Measurements from ENCODE around the gene PRND. TPM values are rescaled to one million over a fixed set of nuclear protein-coding genes. Genes with fewer than 3 reads are reported as not detected.
"Not testable (repeated sequence)": the region's sequence is repeated elsewhere in the genome, so short reads cannot be mapped to it uniquely, and the experiment has no call there.

PRND gene
- total RNA-seq, 1 experiment from 2014 or later, result not detected

DNA sequence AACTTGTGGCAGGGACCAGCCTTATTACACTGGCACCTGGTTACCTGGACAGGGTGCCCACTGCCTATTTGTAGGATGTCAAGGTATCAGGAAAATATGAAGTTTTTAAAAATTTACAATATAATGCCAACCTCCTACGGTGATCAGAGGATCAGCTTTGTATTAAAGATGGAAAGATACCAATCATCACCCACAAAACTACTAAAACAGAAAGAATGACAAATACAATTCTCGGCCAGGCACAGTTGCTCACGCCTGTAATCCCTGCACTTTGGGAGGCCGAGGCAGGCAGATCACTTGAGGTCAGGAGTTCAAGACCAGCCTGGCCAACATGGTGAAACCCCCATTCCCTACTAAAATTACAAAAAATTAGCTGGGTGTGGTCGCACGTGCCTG, 18.4 kb upstream of the PRND start:
- H3K4me3 Mint-ChIP-seq (ENCODE audit: unreplicated experiment), result no peak overlapping the region
- intact Hi-C loops (cut with micrococcal nuclease), result no loop called here
- BruUV-seq (replicated peaks), result no TSS peak
- peaks cover 15% of the 10 kb centered on the region for H3K4me1 Mint-ChIP-seq (ENCODE audit: insufficient read depth, unreplicated experiment)
- no peaks in the 10 kb centered on the region for H3K27me3 Mint-ChIP-seq (ENCODE audit: insufficient read depth, unreplicated experiment)
- no peaks in the 10 kb centered on the region for H3K9me3 Mint-ChIP-seq (ENCODE audit: unreplicated experiment)
- H3K36me3 Mint-ChIP-seq (ENCODE audit: insufficient read depth, unreplicated experiment), result peaks cover 20% of the 10 kb centered on the region
- ChIA-PET CTCF (interaction anchor here (1.5 kb wide), 1 partner anchor 90 kb away, joined by 4 read pairs; no protein-coding TSS in a partner anchor), POLR2A (interaction anchor here (0.9 to 1.0 kb wide), 4 partner anchors 12 to 90 kb away, joined by 3 to 4 read pairs (median 4); no protein-coding TSS in a partner anchor)
- TF ChIP-seq, protein P1, sequence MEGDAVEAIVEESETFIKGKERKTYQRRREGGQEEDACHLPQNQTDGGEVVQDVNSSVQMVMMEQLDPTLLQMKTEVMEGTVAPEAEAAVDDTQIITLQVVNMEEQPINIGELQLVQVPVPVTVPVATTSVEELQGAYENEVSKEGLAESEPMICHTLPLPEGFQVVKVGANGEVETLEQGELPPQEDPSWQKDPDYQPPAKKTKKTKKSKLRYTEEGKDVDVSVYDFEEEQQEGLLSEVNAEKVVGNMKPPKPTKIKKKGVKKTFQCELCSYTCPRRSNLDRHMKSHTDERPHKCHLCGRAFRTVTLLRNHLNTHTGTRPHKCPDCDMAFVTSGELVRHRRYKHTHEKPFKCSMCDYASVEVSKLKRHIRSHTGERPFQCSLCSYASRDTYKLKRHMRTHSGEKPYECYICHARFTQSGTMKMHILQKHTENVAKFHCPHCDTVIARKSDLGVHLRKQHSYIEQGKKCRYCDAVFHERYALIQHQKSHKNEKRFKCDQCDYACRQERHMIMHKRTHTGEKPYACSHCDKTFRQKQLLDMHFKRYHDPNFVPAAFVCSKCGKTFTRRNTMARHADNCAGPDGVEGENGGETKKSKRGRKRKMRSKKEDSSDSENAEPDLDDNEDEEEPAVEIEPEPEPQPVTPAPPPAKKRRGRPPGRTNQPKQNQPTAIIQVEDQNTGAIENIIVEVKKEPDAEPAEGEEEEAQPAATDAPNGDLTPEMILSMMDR (IDR thresholded peaks at IDR 0.05; ENCODE audit: unreplicated experiment), result no peak
- no peak for DNase-seq (ENCODE audit: unreplicated experiment)
- no peak overlapping the region for H3K27ac Mint-ChIP-seq (ENCODE audit: low read depth, unreplicated experiment)

DNA sequence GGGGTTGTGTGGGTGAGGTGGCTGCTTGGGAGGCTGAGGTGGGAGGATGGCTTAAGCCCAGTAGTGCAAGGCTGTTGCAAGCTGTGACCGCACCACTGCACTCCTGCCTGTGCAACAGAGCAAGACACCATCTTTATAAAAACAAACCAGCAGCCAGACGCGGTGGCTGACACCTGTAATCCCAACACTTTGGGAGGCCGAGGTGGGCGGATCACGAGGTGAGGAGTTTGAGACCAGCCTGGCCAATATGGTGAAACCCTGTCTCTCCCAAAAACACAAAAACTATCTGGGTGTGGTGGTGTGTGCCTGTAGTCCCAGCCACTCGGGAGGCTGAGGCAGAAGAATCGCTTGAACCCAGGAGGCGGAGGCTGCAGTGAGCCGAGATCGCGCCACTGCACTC, 14.8 kb upstream of the PRND start:
- H3K27ac Mint-ChIP-seq (ENCODE audit: low read depth, unreplicated experiment); intact Hi-C loops (cut with micrococcal nuclease); DNase-seq (ENCODE audit: unreplicated experiment); BruUV-seq (replicated peaks); H3K27me3 Mint-ChIP-seq (ENCODE audit: insufficient read depth, unreplicated experiment); POLR2A ChIA-PET; H3K4me3 Mint-ChIP-seq (ENCODE audit: unreplicated experiment); H3K36me3 Mint-ChIP-seq (ENCODE audit: insufficient read depth, unreplicated experiment); H3K9me3 Mint-ChIP-seq (ENCODE audit: unreplicated experiment): not testable (repeated sequence)
- H3K4me1 Mint-ChIP-seq (ENCODE audit: insufficient read depth, unreplicated experiment), result peaks cover 15% of the 10 kb centered on the region
- CTCF ChIA-PET, result interaction anchor here (0.7 kb wide), 1 partner anchor 137 kb away, joined by 3 read pairs; no protein-coding TSS in a partner anchor

DNA sequence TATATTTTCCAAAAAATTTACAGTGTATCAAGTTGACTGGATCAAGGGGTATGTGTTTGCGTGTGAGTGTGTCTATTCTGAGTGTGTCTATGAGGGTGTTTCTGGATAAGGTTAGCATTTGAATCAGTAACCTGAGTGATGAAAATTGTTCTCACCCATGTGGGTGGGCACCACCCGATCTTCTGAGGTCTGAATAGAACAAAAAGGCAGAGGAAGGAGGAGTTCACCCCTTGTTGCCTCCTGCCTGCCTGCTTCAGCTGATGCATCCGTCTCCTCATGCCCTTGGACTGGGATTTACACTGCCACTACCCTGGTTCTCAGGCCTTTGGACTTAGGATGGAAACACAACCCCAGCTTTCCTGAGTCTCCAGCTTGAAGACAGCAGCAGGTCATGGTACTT, 13.7 kb upstream of the PRND start:
- intact Hi-C loops (cut with micrococcal nuclease), result no loop called here
- TF ChIP-seq, protein P1 (IDR thresholded peaks at IDR 0.05; ENCODE audit: unreplicated experiment), result no peak
- BruUV-seq (replicated peaks), result no TSS peak
- ChIA-PET POLR2A (no interaction called here), CTCF (interaction anchor here (0.5 to 1.7 kb wide), 4 partner anchors 12 to 469 kb away, joined by 3 to 6 read pairs (median 4); no protein-coding TSS in a partner anchor)
- DNase-seq (ENCODE audit: unreplicated experiment), result no peak
- Mint-ChIP-seq H3K36me3 (ENCODE audit: insufficient read depth, unreplicated experiment) (no peaks in the 10 kb centered on the region), H3K4me3 (ENCODE audit: unreplicated experiment) (no peak overlapping the region), H3K9me3 (ENCODE audit: unreplicated experiment) (no peaks in the 10 kb centered on the region), H3K27me3 (ENCODE audit: insufficient read depth, unreplicated experiment) (no peaks in the 10 kb centered on the region), H3K4me1 (ENCODE audit: insufficient read depth, unreplicated experiment) (peaks cover 10% of the 10 kb centered on the region), H3K27ac (ENCODE audit: low read depth, unreplicated experiment) (no peak overlapping the region)

DNA sequence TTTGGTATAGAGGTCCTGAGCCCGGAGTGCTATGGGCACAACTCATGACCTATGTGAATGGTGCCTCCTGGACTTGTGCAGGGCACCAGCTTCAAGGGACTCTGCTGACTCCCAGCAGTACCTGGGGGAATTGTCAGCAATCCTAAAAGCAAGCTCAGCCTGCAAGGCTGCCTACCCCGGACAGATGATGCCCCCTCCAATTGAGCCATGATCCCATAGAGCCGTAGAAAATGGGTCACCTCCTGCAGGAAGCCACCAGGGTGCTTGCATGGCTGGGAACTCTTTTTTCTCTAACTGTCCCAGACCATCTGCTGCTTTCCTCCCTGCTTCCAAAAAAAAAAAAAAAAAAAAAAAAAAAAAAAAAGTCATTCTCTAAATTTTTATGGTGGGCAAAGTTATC, 12.9 kb upstream of the PRND start:
- Mint-ChIP-seq H3K27me3 (ENCODE audit: insufficient read depth, unreplicated experiment) (no peaks in the 10 kb centered on the region), H3K27ac (ENCODE audit: low read depth, unreplicated experiment) (no peak overlapping the region), H3K4me3 (ENCODE audit: unreplicated experiment) (no peak overlapping the region), H3K9me3 (ENCODE audit: unreplicated experiment) (no peaks in the 10 kb centered on the region), H3K36me3 (ENCODE audit: insufficient read depth, unreplicated experiment) (no peaks in the 10 kb centered on the region), H3K4me1 (ENCODE audit: insufficient read depth, unreplicated experiment) (peaks cover 15% of the 10 kb centered on the region)
- BruUV-seq (replicated peaks), result no TSS peak
- intact Hi-C loops (cut with micrococcal nuclease), result no loop called here
- no peak for DNase-seq (ENCODE audit: unreplicated experiment)
- TF ChIP-seq, protein P1 (IDR thresholded peaks at IDR 0.05; ENCODE audit: unreplicated experiment), result no peak
- ChIA-PET CTCF (interaction anchor here (0.7 to 1.7 kb wide), 3 partner anchors 11 to 470 kb away, joined by 3 to 6 read pairs (median 5); no protein-coding TSS in a partner anchor), POLR2A (no interaction called here)
